Neural cell (in vitro differentiated cells): ENCODE results near the gene PCDH9. TPM values are rescaled to one million over a fixed set of nuclear protein-coding genes. Genes with fewer than 3 reads are reported as not detected.

ENCODE experiments used
- H2AFZ ChIP-seq: fragments of 200-600, 300-800 bp; sonication (generic), shearing (Covaris generic); 2 replicates; pipeline ENCODE4 v1.6.0; 2014; ENCODE audit warnings: low read depth, mild to moderate bottlenecking, antibody characterized with exemption, low read length, moderate library complexity
- H3F3A ChIP-seq: fragments of 200-600 bp; shearing (Covaris generic); 2 replicates; pipeline ENCODE4 v1.6.1; 2016; ENCODE audit warnings: mild to moderate bottlenecking, moderate library complexity, mixed read lengths, antibody characterized with exemption, low read length; ENCODE audit not compliant: insufficient read depth, poor library complexity, severe bottlenecking
- H3K27ac ChIP-seq: fragments of 200-600, 300-800 bp; sonication (generic), shearing (Covaris generic); 2 replicates; pipeline ENCODE4 v1.5.1; 2014; ENCODE audit warnings: mild to moderate bottlenecking, low read length, moderate library complexity
- H3K27me3 ChIP-seq: fragments of 300-800, 200-600 bp; sonication (generic), shearing (Covaris generic); 2 replicates; pipeline ENCODE4 v1.6.0; 2014; ENCODE audit warnings: mild to moderate bottlenecking, low read depth, low read length, moderate library complexity; ENCODE audit not compliant: insufficient read depth
- H3K36me3 ChIP-seq: fragments of 300-800, 200-600 bp; sonication (generic), shearing (Covaris generic); 2 replicates; pipeline ENCODE4 v1.5.1; 2014; ENCODE audit warnings: mild to moderate bottlenecking, antibody characterized with exemption, low read length, moderate library complexity; ENCODE audit not compliant: insufficient read depth
- H3K4me2 ChIP-seq: fragments of 300-800, 200-600 bp; sonication (generic), shearing (Covaris generic); 2 replicates; pipeline ENCODE4 v1.6.0; 2014; ENCODE audit warnings: mild to moderate bottlenecking, low read length
- H3K4me3 ChIP-seq: fragments of 300-800, 200-600 bp; sonication (generic), shearing (Covaris generic); 2 replicates; pipeline ENCODE4 v1.5.1; 2014; ENCODE audit warnings: mild to moderate bottlenecking, low read length, moderate library complexity
- H3K79me2 ChIP-seq: fragments of 200-600 bp; shearing (Covaris generic); replicated peaks from 2 replicates; pipeline ENCODE4 v1.6.0; 2014; ENCODE audit warnings: mild to moderate bottlenecking, low read length, moderate library complexity; ENCODE audit not compliant: insufficient read depth
- H3K9ac ChIP-seq: fragments of 300-800, 200-600 bp; sonication (generic), shearing (Covaris generic); 2 replicates; pipeline ENCODE4 v1.6.1; 2016; ENCODE audit warnings: mild to moderate bottlenecking, low read length, mixed read lengths
- H3K9me2 ChIP-seq: fragments of 200-600 bp; shearing (Covaris generic); 2 replicates; pipeline ENCODE4 v1.6.1; 2016; ENCODE audit warnings: mild to moderate bottlenecking, low read length, mixed read lengths; ENCODE audit not compliant: insufficient read depth
- H3K9me3 ChIP-seq: fragments of 200-600, 300-800 bp; sonication (generic), shearing (Covaris generic); 2 replicates; pipeline ENCODE4 v1.6.1; 2016; ENCODE audit warnings: mild to moderate bottlenecking, mixed run types, low read length, moderate library complexity, mixed read lengths
- H4K20me1 ChIP-seq: fragments of 200-600 bp; shearing (Covaris generic); 2 replicates; pipeline ENCODE4 v1.6.1; 2016; ENCODE audit warnings: mild to moderate bottlenecking, mixed run types; ENCODE audit not compliant: insufficient read depth
- CTCF ChIP-seq: fragments of 450-650 bp; IDR thresholded peaks from 2 replicates; pipeline ENCODE4 v1.5.1; 2014; ENCODE audit warnings: antibody characterized with exemption, mild to moderate bottlenecking, moderate library complexity; ENCODE audit not compliant: poor library complexity, severe bottlenecking
- EP300 ChIP-seq: fragments of 450-650 bp; conservative IDR thresholded peaks from 2 replicates; pipeline ENCODE4 v1.6.1; 2014; ENCODE audit warnings: antibody characterized with exemption, mild to moderate bottlenecking, moderate library complexity; ENCODE audit not compliant: poor library complexity, severe bottlenecking
- EZH2 ChIP-seq: fragments of 200-600, 300-800 bp; shearing (Covaris generic), sonication (generic); IDR thresholded peaks from 2 replicates; pipeline ENCODE4 v1.6.1; 2014; ENCODE audit warnings: antibody characterized with exemption, low read length, borderline replicate concordance, mild to moderate bottlenecking; ENCODE audit not compliant: insufficient read depth, poor library complexity, severe bottlenecking
- MXI1 ChIP-seq: fragments of 450-650 bp; conservative IDR thresholded peaks from 2 replicates; pipeline ENCODE4 v1.6.1; 2014; ENCODE audit warnings: antibody characterized with exemption, mild to moderate bottlenecking; ENCODE audit not compliant: poor library complexity, severe bottlenecking
- POLR2AphosphoS5 ChIP-seq: IDR thresholded peaks from 2 replicates; pipeline ENCODE4 v1.6.1; 2012
- RAD21 ChIP-seq: fragments of 450-650 bp; conservative IDR thresholded peaks from 2 replicates; pipeline ENCODE4 v1.6.1; 2014; ENCODE audit warnings: antibody characterized with exemption, mild to moderate bottlenecking, moderate library complexity
- REST ChIP-seq: IDR thresholded peaks from 2 replicates; pipeline ENCODE4 v1.6.1; 2012; ENCODE audit warnings: borderline replicate concordance
- SMC3 ChIP-seq: fragments of 450-650 bp; conservative IDR thresholded peaks from 2 replicates; pipeline ENCODE4 v1.6.1; 2014; ENCODE audit warnings: antibody characterized with exemption, mild to moderate bottlenecking, moderate library complexity; ENCODE audit not compliant: poor library complexity
- TAF1 ChIP-seq: IDR thresholded peaks from 2 replicates; pipeline ENCODE4 v1.6.1; 2012; ENCODE audit warnings: low read depth
- polyA plus RNA-seq: library from polyadenylated mRNA; depleted of rRNA; stranded (reverse); fragments of >200 nt; gene quantifications from 2 replicates; pipeline ENCODE4 v1.2.3, GENCODE V29; 2014

PCDH9 gene
- polyA plus RNA-seq, 1 donor from 2014 or later, result 4.6 TPM

GRCh38 chr13:66344805-66345517, 885.2 kb downstream of the PCDH9 start:
- TF ChIP-seq REST (no peak), POLR2AphosphoS5 (no peak), TAF1 (no peak), MXI1 (no peak), EP300 (no peak), SMC3 (no peak), CTCF (no peak), EZH2 (no peak), RAD21 (no peak)
- Histone ChIP-seq H3K4me2 (no peak overlapping the region), H3F3A (peaks cover 2% of the 10 kb centered on the region), H3K36me3 (no peaks in the 10 kb centered on the region), H3K4me3 (no peak overlapping the region), H3K9me3 (no peaks in the 10 kb centered on the region), H3K27ac (no peak overlapping the region), H4K20me1 (no peaks in the 10 kb centered on the region), H3K79me2 (no peaks in the 10 kb centered on the region), H3K9ac (no peak overlapping the region), H3K9me2 (no peaks in the 10 kb centered on the region), H3K27me3 (no peaks in the 10 kb centered on the region), H2AFZ (no peak overlapping the region)

- Histone ChIP-seq H3K4me3 (no peak overlapping the region), H3K27ac (no peak overlapping the region), H3K9me2 (no peaks in the 10 kb centered on the region), H3K9ac (no peak overlapping the region), H3K4me2 (no peak overlapping the region), H2AFZ (no peak overlapping the region), H4K20me1 (no peaks in the 10 kb centered on the region), H3F3A (peaks cover 2% of the 10 kb centered on the region), H3K9me3 (no peaks in the 10 kb centered on the region), H3K36me3 (no peaks in the 10 kb centered on the region), H3K27me3 (no peaks in the 10 kb centered on the region), H3K79me2 (no peaks in the 10 kb centered on the region)
- TF ChIP-seq CTCF (no peak), SMC3 (no peak)
Measured at GRCh38 chr13:66343224-66343828, 886.8 kb downstream of the PCDH9 start.
